ENCODE measurements around the gene EPG5.
"Not testable (repeated sequence)": the region's sequence is repeated elsewhere in the genome, so short reads cannot be mapped to it uniquely, and the experiment has no call there.

Gene EPG5

GRCh38 chr18:45841060-45841764 is 125.9 kb downstream of the EPG5 start:
- in situ Hi-C loops (cut with MboI; ENCODE audit: low sequenced_read_pairs) = no loop called here

- in situ Hi-C loops (cut with MboI; ENCODE audit: low sequenced_read_pairs) = no loop called here
Measured at GRCh38 chr18:45839414-45840395, 127.4 kb downstream of the EPG5 start.

GRCh38 chr18:45838302-45839070 is 128.6 kb downstream of the EPG5 start:
- in situ Hi-C loops (cut with MboI; ENCODE audit: low sequenced_read_pairs) = no loop called here

GRCh38 chr18:45837283-45838070 is 129.7 kb downstream of the EPG5 start:
- in situ Hi-C loops (cut with MboI; ENCODE audit: low sequenced_read_pairs) = no loop called here

- in situ Hi-C loops (cut with MboI; ENCODE audit: low sequenced_read_pairs) = no loop called here
Measured at GRCh38 chr18:45836242-45837205, 130.6 kb downstream of the EPG5 start.

- in situ Hi-C loops (cut with MboI; ENCODE audit: low sequenced_read_pairs) = no loop called here
Measured at GRCh38 chr18:45835057-45835636, 132.0 kb downstream of the EPG5 start.

GRCh38 chr18:45834306-45834705 is 132.8 kb downstream of the EPG5 start:
- in situ Hi-C loops (cut with MboI; ENCODE audit: low sequenced_read_pairs) = no loop called here

GRCh38 chr18:45833846-45834245 is 133.3 kb downstream of the EPG5 start:
- in situ Hi-C loops (cut with MboI; ENCODE audit: low sequenced_read_pairs) = no loop called here

- in situ Hi-C loops (cut with MboI; ENCODE audit: low sequenced_read_pairs) = no loop called here
Measured at GRCh38 chr18:45830917-45831316, 136.2 kb downstream of the EPG5 start.

GRCh38 chr18:45829855-45830254 is 137.3 kb downstream of the EPG5 start:
- in situ Hi-C loops (cut with MboI; ENCODE audit: low sequenced_read_pairs) = no loop called here

GRCh38 chr18:45828917-45829811 is 138.0 kb downstream of the EPG5 start:
- in situ Hi-C loops (cut with MboI; ENCODE audit: low sequenced_read_pairs) = no loop called here

- in situ Hi-C loops (cut with MboI; ENCODE audit: low sequenced_read_pairs) = not testable (repeated sequence)
Measured at GRCh38 chr18:45826716-45827115, 140.4 kb downstream of the EPG5 start.

- in situ Hi-C loops (cut with MboI; ENCODE audit: low sequenced_read_pairs) = no loop called here
Measured at GRCh38 chr18:45826084-45826483, 141.0 kb downstream of the EPG5 start.

- in situ Hi-C loops (cut with MboI; ENCODE audit: low sequenced_read_pairs) = no loop called here
Measured at GRCh38 chr18:45825258-45826044, 141.7 kb downstream of the EPG5 start, which contains the start of gene SIGLEC15. TSS of gene SIGLEC15 (plus strand) at chr18:45825675. CDS start at chr18:45825729, 54 bp downstream.

- in situ Hi-C loops (cut with MboI; ENCODE audit: low sequenced_read_pairs) = no loop called here
Measured at GRCh38 chr18:45821711-45822110, 145.4 kb downstream of the EPG5 start.

- in situ Hi-C loops (cut with MboI; ENCODE audit: low sequenced_read_pairs) = no loop called here
Measured at GRCh38 chr18:45821026-45821425, 146.1 kb downstream of the EPG5 start.
